Activated CD8-positive, alpha-beta T cell treated with anti-CD3 and anti-CD28 coated beads for 36 hours (primary cell): ENCODE results near the gene ILDR2. TPM values are rescaled to one million over a fixed set of nuclear protein-coding genes. Genes with fewer than 3 reads are reported as not detected.

Source experiments
- ATAC-seq: fragments of 200-7000 bp; cut with Tn5 transposase; one replicate; pipeline ENCODE4 v1.10.0; 2021; ENCODE audit warnings: mild to moderate bottlenecking, moderate library complexity
- CTCF ChIA-PET: fragments of 350-600 bp; sonication (Branson Sonifier 250); formaldehyde crosslinking; loops from one replicate; lab custom pipeline; 2021; ENCODE audit warnings: antibody characterized with exemption; lab: Charles Lee
- POLR2A ChIA-PET: fragments of 350-600 bp; sonication (Branson Sonifier 250); formaldehyde crosslinking; loops from one replicate; lab custom pipeline; 2021; ENCODE audit warnings: antibody characterized with exemption; lab: Charles Lee
- DNase-seq: peaks from one replicate; pipeline ENCODE4 v3.0.0-alpha.2; 2020
- H3K27ac Mint-ChIP-seq: one replicate; pipeline ENCODE4 v1.8.0; 2021; ENCODE audit warnings: mild to moderate bottlenecking, mixed read lengths
- H3K27me3 Mint-ChIP-seq: one replicate; pipeline ENCODE4 v1.8.0; 2021; ENCODE audit warnings: mixed read lengths
- H3K36me3 Mint-ChIP-seq: one replicate; pipeline ENCODE4 v1.8.0; 2021; ENCODE audit warnings: low read depth, mixed read lengths
- H3K4me1 Mint-ChIP-seq: one replicate; pipeline ENCODE4 v1.8.0; 2021; ENCODE audit warnings: low read depth, mixed read lengths
- H3K4me3 Mint-ChIP-seq: one replicate; pipeline ENCODE4 v1.8.0; 2021; ENCODE audit warnings: mild to moderate bottlenecking, moderate library complexity, mixed read lengths
- H3K9me3 Mint-ChIP-seq: one replicate; pipeline ENCODE4 v1.8.0; 2021; ENCODE audit warnings: mixed read lengths
- CTCF ChIP-seq: fragments of 200-600 bp; IDR thresholded peaks from one replicate; pipeline ENCODE4 v1.8.0; 2022; ENCODE audit warnings: antibody characterized with exemption, mild to moderate bottlenecking
- intact Hi-C: fragments of 100-400 bp; cut with micrococcal nuclease; formaldehyde crosslinking; loops from one replicate; pipeline ENCODE4 v1.10.0; 2022
- total RNA-seq, 2 experiments: library from RNA; stranded (reverse); gene quantifications; one replicate each; pipeline ENCODE4 v1.2.3, GENCODE V29; 2021

Gene ILDR2
- total RNA-seq, 2 experiments from 2014 or later = 14.3 to 15.1 TPM

GRCh38 chr1:166972193-166972592 lies 3.1 kb downstream of the ILDR2 start:
- Mint-ChIP-seq H3K4me3 (no peak overlapping the region), H3K27ac (no peak overlapping the region), H3K36me3 (no peaks in the 10 kb centered on the region), H3K9me3 (no peaks in the 10 kb centered on the region), H3K27me3 (peaks cover 26% of the 10 kb centered on the region), H3K4me1 (peaks cover 60% of the 10 kb centered on the region)
- ChIA-PET CTCF (interaction anchor here (1.3 to 9.2 kb wide), 2 partner anchors 15 to 86 kb away, joined by 3 to 47 read pairs; no protein-coding TSS in a partner anchor), POLR2A (no interaction called here)
- DNase-seq (no peak), ATAC-seq (no peak)
- TF ChIP-seq CTCF = no peak
- intact Hi-C loops = loop anchor here (5.0 kb wide), 1 partner anchor 85 kb away; no protein-coding TSS in a partner anchor

GRCh38 chr1:166971252-166971651 lies 4.1 kb downstream of the ILDR2 start:
- POLR2A ChIA-PET = no interaction called here
- DNase-seq = peak; percentile 28
- Mint-ChIP-seq H3K36me3 (no peaks in the 10 kb centered on the region), H3K4me1 (peaks cover 52% of the 10 kb centered on the region), H3K9me3 (no peaks in the 10 kb centered on the region), H3K27me3 (peaks cover 25% of the 10 kb centered on the region), H3K27ac (no peak overlapping the region), H3K4me3 (no peak overlapping the region)
- intact Hi-C loops = loop anchor here (5.0 kb wide), 1 partner anchor 86 kb away; no protein-coding TSS in a partner anchor
- peak; percentile 25 for ATAC-seq
- TF ChIP-seq CTCF = no peak
- CTCF ChIA-PET = interaction anchor here (0.9 to 9.2 kb wide), 3 partner anchors 62 to 87 kb away, joined by 4 to 47 read pairs (median 31); no protein-coding TSS in a partner anchor

- DNase-seq = peak; percentile 35
- Mint-ChIP-seq H3K36me3 (no peaks in the 10 kb centered on the region), H3K27me3 (peaks cover 24% of the 10 kb centered on the region), H3K4me1 (peaks cover 41% of the 10 kb centered on the region), H3K4me3 (no peak overlapping the region), H3K27ac (peak overlapping the region; percentile 1), H3K9me3 (no peaks in the 10 kb centered on the region)
- peak; percentile 72 for ATAC-seq
- intact Hi-C loops = no loop called here
- POLR2A ChIA-PET = interaction anchor here (1.1 kb wide), 1 partner anchor 65 kb away, joined by 3 read pairs; no protein-coding TSS in a partner anchor
- CTCF ChIA-PET = interaction anchor here (0.7 to 9.2 kb wide), 5 partner anchors 11 to 92 kb away, joined by 3 to 47 read pairs (median 4); no protein-coding TSS in a partner anchor
- TF ChIP-seq CTCF = no peak
Observed at GRCh38 chr1:166969074-166969677, 6.2 kb downstream of the ILDR2 start.

- Mint-ChIP-seq H3K9me3 (no peaks in the 10 kb centered on the region), H3K4me1 (peaks cover 2% of the 10 kb centered on the region), H3K4me3 (no peak overlapping the region), H3K36me3 (peaks cover 3% of the 10 kb centered on the region), H3K27ac (no peak overlapping the region), H3K27me3 (peaks cover 16% of the 10 kb centered on the region)
- no peak for ATAC-seq
- no peak for TF ChIP-seq CTCF
- ChIA-PET POLR2A (interaction anchor here (1.0 kb wide), 1 partner anchor 92 kb away, joined by 4 read pairs; no protein-coding TSS in a partner anchor), CTCF (no interaction called here)
- intact Hi-C loops = no loop called here
- no peak for DNase-seq
Observed at GRCh38 chr1:166960858-166961474, 14.4 kb downstream of the ILDR2 start.

GRCh38 chr1:166956872-166957271 lies 18.5 kb downstream of the ILDR2 start:
- Mint-ChIP-seq H3K4me3 (no peak overlapping the region), H3K27ac (no peak overlapping the region), H3K27me3 (peaks cover 24% of the 10 kb centered on the region), H3K36me3 (peaks cover 3% of the 10 kb centered on the region), H3K4me1 (peaks cover 13% of the 10 kb centered on the region), H3K9me3 (no peaks in the 10 kb centered on the region)
- ChIA-PET POLR2A (interaction anchor here (1.6 kb wide), 1 partner anchor 17 kb away, joined by 4 read pairs; no protein-coding TSS in a partner anchor), CTCF (interaction anchor here (1.1 kb wide), 1 partner anchor 46 kb away, joined by 3 read pairs; no protein-coding TSS in a partner anchor)
- DNase-seq = no peak
- no peak for ATAC-seq
- no peak for TF ChIP-seq CTCF
- intact Hi-C loops = no loop called here
